Pancreas (tissue), 10 donors: Measurements from ENCODE around the gene CDH13. TPM values are rescaled to one million over a fixed set of nuclear protein-coding genes. Genes with fewer than 3 reads are reported as not detected.

Experiments
- ATAC-seq, 4 donors: fragments of 200-7000 bp; cut with Tn5 transposase; one replicate each; pipeline versions ENCODE4 v1.8.0 to v1.9.1; 2020; ENCODE audit warnings: mild to moderate bottlenecking in 4 of 4, moderate library complexity in 4 of 4
- DNase-seq, 6 donors: peaks; one replicate each; pipeline ENCODE4 v3.0.0-alpha.2; 2020
- FAIRE-seq: peaks from 2 replicates; lab custom pipeline; 2012; peaks lifted over from hg19 to GRCh38; lab: Jason Lieb, UNC
- H3K27ac ChIP-seq, 4 donors: fragments of 200-600 bp; sonication (generic); 1 replicate in 3 of 4; 2 replicates in 1 of 4; pipeline versions ENCODE4 v1.5.0 to v1.8.0; 2020
- H3K27me3 ChIP-seq, 4 donors: fragments of 200-600 bp; one replicate each; pipeline ENCODE4 v1.8.0; 2021
- H3K36me3 ChIP-seq, 3 donors: fragments of 200-600 bp; sonication (generic) in 1 of 3; one replicate each; pipeline versions ENCODE4 v1.5.0 to v1.8.0; 2020 to 2021
- H3K4me1 ChIP-seq, 3 donors: fragments of 200-600 bp; one replicate each; pipeline ENCODE4 v1.8.0; 2021
- H3K4me3 ChIP-seq, 4 donors: fragments of 200-600 bp; sonication (generic) in 2 of 4; one replicate each; pipeline versions ENCODE4 v1.5.0 to v1.8.0; 2020 to 2021
- H3K9me3 ChIP-seq, 4 donors: fragments of 200-600 bp; one replicate each; pipeline ENCODE4 v1.8.0; 2021
- WGBS, 2 donors: extraction: QIAGEN DNeasy Blood & Tissue Kit; methylation state at CpG; one replicate each; pipeline ENCODE4 v1.1.7; 2013; 5-methylcytosine and 5-hydroxymethylcytosine counted together
- intact Hi-C, 3 donors: fragments of 100-400 bp; cut with DNase I; formaldehyde crosslinking; loops; one replicate each; pipeline versions ENCODE4 v1.11.1 to v1.14.2; 2022
- polyA plus RNA-seq, 2 donors: library from polyadenylated mRNA; stranded (reverse); fragments of 200-250 nt; gene quantifications; one replicate each; pipeline ENCODE4 v1.2.3, GENCODE V29; 2013
- total RNA-seq, 6 donors: library from RNA; stranded (reverse); fragmentation: NEBNext Ultra II Directional in 4 of 6; extraction: Animal tissue kit (Norgen Biotek cat#: 25700) in 4 of 6; gene quantifications; one replicate each; pipeline versions ENCODE4 v1.2.1 to v1.2.4, GENCODE V29; 2021 to 2023
- TF ChIP-seq, protein P1 (sequence below), 4 donors: fragments of 200-600 bp; sonication (generic) in 3 of 4; IDR thresholded peaks; one replicate each; pipeline versions ENCODE4 v1.5.0 to v1.8.0; 2021; ENCODE audit warnings: antibody characterized with exemption in 4 of 4
- donor health status: healthy with polysubstance abuse.
- donor health status: DM: no; HTN: no; CAD: no; lungs with moderate emphysema.
- donor health status: DM: no; HTN: no; CAD: no.
- donor health status: control.
- donor health status: control.
- donor health status: Bipolar disorder and iron deficiency.
- donor health status: DM: yes; HTN: yes; CAD: no.
- donor health status: DM: no; HTN: no; CAD: no.
- donor health status: DM: no; HTN: no; CAD: no.
- donor health status: DM: yes; HTN: yes; CAD: no.

The CDH13 gene
- total and polyA plus RNA-seq, 8 donors: 0.12 to 1.0 (median 0.37) TPM

DNA sequence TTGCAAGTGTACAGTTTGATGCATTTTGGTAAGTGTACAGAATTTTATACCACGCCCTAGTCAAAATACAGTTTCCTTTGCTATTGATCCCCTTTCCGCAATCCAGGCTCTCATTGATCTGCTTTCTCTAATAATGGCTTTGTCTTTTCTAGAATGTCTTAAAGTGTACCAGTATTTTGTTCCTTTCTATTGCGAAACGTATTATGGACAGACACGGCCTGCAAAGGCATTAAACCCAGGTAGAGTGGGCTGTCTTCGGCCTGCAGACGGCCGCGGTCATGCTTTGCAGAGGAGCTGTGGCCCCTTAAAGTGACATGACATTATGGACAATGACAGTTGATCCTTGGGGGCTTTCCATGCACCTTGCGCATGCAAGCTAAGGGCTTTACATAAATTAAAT is 1165.1 kb downstream of the CDH13 start:
- Histone ChIP-seq H3K36me3 (no peaks in the 10 kb centered on the region), H3K4me1 (no peaks in the 10 kb centered on the region), H3K4me3 (no peak overlapping the region), H3K9me3 (no peaks in the 10 kb centered on the region), H3K27me3 (no peaks in the 10 kb centered on the region), H3K27ac (no peak overlapping the region)
- TF ChIP-seq, protein P1, sequence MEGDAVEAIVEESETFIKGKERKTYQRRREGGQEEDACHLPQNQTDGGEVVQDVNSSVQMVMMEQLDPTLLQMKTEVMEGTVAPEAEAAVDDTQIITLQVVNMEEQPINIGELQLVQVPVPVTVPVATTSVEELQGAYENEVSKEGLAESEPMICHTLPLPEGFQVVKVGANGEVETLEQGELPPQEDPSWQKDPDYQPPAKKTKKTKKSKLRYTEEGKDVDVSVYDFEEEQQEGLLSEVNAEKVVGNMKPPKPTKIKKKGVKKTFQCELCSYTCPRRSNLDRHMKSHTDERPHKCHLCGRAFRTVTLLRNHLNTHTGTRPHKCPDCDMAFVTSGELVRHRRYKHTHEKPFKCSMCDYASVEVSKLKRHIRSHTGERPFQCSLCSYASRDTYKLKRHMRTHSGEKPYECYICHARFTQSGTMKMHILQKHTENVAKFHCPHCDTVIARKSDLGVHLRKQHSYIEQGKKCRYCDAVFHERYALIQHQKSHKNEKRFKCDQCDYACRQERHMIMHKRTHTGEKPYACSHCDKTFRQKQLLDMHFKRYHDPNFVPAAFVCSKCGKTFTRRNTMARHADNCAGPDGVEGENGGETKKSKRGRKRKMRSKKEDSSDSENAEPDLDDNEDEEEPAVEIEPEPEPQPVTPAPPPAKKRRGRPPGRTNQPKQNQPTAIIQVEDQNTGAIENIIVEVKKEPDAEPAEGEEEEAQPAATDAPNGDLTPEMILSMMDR (IDR thresholded peaks at IDR 0.05): no peak
- ATAC-seq (no peak), FAIRE-seq (no peak), DNase-seq (no peak)
- 81 to 88% methylated on average over 10 of the region's 10 CpGs for WGBS, 2 donors
- intact Hi-C loops: no loop called here

DNA sequence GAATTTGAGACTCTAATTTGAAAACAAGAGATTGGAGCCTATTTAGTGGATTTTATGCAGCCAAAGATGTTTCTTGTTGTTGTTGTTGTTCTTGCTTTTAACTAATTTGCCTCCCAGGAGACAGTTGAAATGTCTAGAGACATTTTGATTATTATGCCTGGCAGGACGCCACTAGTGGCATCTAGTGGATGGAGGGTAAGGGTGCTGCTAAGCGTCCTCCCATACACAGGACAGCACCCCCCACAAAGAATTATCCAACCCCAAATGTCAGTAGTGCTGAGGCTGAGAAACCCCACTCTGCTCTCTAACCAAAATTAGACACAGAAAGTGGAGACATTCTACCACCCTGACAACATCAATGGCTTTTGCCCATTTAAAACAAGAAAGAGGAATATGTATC is 1165.6 kb downstream of the CDH13 start:
- WGBS, 2 donors: 48 to 51% methylated on average over 2 of the region's 2 CpGs
- ATAC-seq: no peak
- TF ChIP-seq, protein P1 (IDR thresholded peaks at IDR 0.05): no peak

DNA sequence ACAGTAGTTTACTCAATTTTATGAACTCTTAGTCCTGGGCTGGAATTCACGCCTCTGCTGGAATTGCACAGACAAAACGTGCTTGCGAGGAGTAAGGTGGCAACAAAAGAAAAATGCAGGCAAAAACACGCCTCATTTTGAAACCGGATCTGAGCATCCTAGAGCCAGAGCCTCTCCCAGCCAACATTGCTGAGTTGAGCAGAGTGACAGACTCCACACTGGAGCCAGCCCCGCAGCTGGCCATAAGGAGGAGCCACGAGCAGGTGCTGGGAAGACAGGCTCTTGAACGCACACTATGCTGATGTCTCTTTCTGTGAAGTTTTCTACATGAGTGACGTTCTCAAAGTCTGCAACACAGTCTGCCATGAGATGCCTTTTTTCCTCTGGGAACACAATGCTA is 1166.4 kb downstream of the CDH13 start:
- H3K36me3 ChIP-seq: no peaks in the 10 kb centered on the region
- WGBS, 2 donors: 39 to 52% methylated on average over 9 of the region's 9 CpGs
- intact Hi-C loops: no loop called here
- no peaks in the 10 kb centered on the region for H3K9me3 ChIP-seq
- H3K27ac ChIP-seq: no peak overlapping the region
- H3K4me3 ChIP-seq: no peak overlapping the region
- DNase-seq (no peak), FAIRE-seq (no peak), ATAC-seq (no peak)
- no peaks in the 10 kb centered on the region for H3K4me1 ChIP-seq
- H3K27me3 ChIP-seq: no peaks in the 10 kb centered on the region
- TF ChIP-seq, protein P1 (IDR thresholded peaks at IDR 0.05): no peak

More for the DNA sequence above, 1165.6 kb downstream of the CDH13 start:
- no peak overlapping the region for H3K4me3 ChIP-seq
- H3K36me3 ChIP-seq: no peaks in the 10 kb centered on the region
- H3K4me1 ChIP-seq: no peaks in the 10 kb centered on the region
- no peak overlapping the region for H3K27ac ChIP-seq
- intact Hi-C loops: no loop called here
- no peak for FAIRE-seq
- H3K9me3 ChIP-seq: no peaks in the 10 kb centered on the region
- DNase-seq: no peak
- H3K27me3 ChIP-seq: no peaks in the 10 kb centered on the region

DNA sequence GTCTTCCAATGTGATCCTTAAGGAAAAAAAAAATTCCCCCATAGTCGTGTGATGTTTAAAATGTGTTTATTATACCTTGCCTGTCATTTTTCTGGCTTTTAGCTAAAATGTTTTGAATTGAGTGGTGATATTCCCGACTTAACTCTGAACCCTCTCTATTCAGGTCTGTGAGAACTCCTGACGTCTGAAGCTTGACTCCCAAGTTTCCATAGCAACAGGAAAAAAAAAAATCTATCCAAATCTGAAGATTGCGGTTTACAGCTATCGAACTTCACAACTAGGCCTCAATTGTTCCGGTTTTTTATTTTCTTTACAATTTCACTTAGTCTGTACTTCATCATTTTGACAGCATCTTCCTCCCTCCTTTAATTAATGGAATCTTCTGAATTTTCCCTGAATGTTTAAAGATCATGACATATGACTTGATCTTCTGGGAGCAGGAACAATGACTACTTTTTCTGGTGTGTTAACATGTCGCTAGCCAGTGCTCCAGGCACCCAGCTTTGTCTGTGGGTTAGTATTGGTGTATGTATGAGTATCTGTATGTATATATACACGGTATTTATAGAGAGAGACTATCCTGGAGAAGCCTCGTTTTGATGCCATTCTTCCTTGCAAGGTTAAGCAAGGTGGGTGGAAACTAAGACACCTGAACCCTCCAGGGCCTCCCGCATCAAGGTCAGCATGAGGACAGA is 1168.2 kb downstream of the CDH13 start:
- intact Hi-C loops: no loop called here
- H3K27me3 ChIP-seq: no peaks in the 10 kb centered on the region
- WGBS, 2 donors: 54 to 62% methylated on average over 10 of the region's 10 CpGs
- no peak overlapping the region for H3K4me3 ChIP-seq
- H3K9me3 ChIP-seq: no peaks in the 10 kb centered on the region
- FAIRE-seq (no peak), ATAC-seq (no peak), DNase-seq (no peak)
- TF ChIP-seq, protein P1 (IDR thresholded peaks at IDR 0.05): no peak
- H3K27ac ChIP-seq: no peak overlapping the region
- H3K36me3 ChIP-seq: no peaks in the 10 kb centered on the region
- no peaks in the 10 kb centered on the region for H3K4me1 ChIP-seq

DNA sequence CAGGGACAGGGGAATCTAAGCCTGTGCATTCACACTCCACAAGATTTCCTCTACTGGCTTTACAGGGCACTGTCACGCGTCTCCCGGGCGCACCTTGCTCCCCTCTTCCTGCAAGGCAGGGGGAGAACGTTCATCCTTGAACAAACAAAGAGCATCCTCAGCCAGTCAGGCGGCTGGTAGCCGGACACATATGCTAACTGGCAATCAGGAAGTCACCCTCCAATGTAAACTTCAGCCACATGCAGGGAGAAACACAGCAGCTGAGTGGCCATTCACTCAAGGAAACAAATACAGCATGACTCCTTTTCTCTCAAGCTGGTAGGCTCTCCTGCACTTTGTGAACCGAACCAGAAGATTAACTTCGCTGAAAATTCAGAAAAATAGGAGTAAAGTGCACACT is 1170.2 kb downstream of the CDH13 start:
- no peaks in the 10 kb centered on the region for H3K4me1 ChIP-seq
- intact Hi-C loops: no loop called here
- H3K36me3 ChIP-seq: no peaks in the 10 kb centered on the region
- H3K4me3 ChIP-seq: no peak overlapping the region
- H3K27me3 ChIP-seq: peaks cover 0 to 2% (median 0%) of the 10 kb centered on the region in 4 donors
- WGBS, 2 donors: 46 to 47% methylated on average over 9 of the region's 9 CpGs
- TF ChIP-seq, protein P1 (IDR thresholded peaks at IDR 0.05): no peak
- ATAC-seq (no peak), DNase-seq (no peak), FAIRE-seq (no peak)
- no peak overlapping the region for H3K27ac ChIP-seq
- no peaks in the 10 kb centered on the region for H3K9me3 ChIP-seq
